Non-pigmented ciliary epithelial cell (primary cell): Measurements from ENCODE around the gene ZNF664.
A peak's percentile ranks its signal among the peaks of the same experiment; 100 is the strongest.
"Not testable (repeated sequence)": the region's sequence is repeated elsewhere in the genome, so short reads cannot be mapped to it uniquely, and the experiment has no call there.

ENCODE experiments used
- DNase-seq: peaks from one replicate; pipeline ENCODE4 v3.0.0-alpha.2; 2010; ENCODE audit warnings: low read depth

The ZNF664 gene

DNA sequence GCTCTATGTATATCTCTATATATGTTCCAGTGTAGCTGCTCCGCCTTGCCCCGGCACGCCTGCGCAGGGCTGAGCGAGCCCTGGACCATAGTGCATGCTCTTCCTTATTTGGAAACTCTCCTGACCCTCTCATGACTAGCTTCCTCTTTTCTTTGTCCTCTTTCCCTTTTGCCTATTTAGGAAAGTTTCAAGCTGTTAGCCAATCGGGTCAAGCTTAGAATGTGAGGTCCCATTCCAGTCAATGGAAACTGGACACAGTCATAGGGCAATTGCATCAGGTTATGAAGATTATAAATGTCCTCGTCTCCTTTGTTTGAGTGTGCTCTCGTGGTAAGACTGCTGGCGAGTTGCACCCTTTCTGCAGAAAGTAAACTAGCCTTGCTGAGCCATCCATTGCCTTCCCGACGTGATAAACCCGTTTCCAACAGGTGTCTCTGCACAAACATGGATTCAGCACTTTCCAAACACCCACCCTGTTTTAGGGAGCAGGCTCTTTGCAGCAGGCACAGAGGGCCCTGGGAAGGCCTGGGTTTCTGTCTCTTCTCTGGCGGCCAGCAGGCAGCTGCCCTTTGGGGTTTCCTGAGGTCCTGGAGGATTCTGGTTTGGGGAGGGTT is 31.3 kb upstream of the ZNF664 start:
- no peak for DNase-seq

DNA sequence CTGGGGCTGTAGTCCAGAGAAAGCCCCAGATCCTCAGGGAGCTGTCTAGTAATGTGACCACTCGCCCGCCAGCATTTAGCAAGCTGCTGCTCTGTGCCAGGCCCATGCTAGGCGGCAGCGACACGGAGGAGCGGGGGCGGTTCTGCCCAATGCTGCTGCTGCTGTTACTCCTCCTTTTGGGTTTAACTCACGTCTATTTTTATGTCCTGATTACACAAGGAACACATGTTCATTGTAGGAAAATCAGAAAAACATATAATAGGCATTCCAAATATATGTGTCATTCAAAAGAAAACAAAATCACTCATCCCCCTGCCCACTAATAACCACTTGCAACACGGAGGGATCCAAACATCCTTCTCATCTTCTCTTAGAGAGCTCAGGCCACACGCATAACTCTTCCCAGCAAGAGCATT is 30.8 kb upstream of the ZNF664 start:
- peak; percentile 76 for DNase-seq

DNA sequence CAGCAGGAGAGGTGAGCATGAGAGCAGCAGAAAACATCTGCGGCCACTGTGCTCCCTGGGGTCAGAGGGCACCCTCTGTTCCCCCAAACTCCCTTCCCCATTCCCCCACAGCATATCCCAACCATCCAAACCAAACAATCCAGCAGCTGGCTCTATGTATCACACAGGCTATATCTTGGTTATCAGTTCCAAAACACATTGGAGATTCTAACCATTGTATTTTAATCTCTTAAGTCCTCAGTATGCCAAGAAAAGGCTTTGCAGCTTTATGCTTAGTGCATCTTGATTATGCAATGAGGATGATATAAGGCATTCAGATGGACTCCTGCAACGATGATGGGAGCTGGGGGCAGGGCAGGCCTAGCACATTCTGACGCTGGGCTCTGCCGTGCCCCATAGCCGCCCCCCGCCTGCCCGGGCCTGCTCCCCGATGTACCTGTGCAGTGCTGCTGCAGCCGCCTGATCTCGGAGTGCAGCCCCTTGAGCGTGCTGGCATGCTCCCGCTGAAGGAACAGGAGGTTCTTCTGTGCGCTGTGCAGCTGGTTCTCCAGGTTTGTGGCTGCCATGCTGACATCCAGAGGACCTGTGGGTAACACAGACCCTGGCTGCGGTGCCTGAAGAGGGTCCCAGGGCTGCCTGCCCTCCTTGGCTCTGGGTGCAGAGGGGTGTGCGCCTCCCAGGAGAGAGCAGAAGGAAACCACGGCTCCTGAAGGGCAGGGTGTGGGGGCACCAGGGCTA is 29.9 kb upstream of the ZNF664 start:
- DNase-seq = no peak

DNA sequence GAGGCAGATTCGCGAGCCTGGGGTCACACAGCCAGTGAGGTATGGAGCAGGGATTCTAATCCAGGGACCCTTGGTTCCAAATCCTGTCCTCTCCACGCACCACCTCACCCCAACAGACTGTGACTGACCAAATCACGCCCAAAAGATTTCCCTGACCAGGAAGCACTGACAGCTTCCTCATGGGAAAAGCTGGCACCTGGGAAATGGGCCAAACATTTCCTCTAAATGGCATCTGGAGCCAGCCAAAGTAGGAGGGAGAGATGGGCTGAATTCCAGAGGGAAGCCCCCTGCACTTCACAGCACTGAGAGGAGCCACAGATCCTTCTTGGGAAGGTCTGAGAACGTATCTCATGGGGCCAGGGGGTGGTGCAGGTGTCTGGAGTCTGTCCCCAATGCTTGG is 29.2 kb upstream of the ZNF664 start:
- no peak for DNase-seq

DNA sequence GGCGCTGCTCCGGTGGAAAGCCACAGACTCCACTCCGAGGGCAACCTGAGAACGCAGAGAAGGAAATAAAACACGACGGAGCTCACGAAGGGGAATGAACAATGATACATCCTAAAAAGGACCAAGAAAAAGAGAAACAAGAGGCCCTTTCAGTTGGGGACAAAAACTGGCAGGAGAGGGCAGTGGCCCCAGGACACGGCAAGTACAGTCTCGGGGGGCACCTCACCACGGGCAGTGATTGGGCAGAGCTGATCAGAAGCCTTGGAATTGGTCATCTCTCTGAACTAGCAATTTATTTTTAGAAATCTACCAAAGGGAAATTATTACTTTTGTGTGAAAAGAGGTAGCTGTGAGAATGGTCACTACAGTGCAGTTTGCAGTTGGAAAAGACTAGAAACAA is 28.3 kb upstream of the ZNF664 start:
- DNase-seq = no peak

DNA sequence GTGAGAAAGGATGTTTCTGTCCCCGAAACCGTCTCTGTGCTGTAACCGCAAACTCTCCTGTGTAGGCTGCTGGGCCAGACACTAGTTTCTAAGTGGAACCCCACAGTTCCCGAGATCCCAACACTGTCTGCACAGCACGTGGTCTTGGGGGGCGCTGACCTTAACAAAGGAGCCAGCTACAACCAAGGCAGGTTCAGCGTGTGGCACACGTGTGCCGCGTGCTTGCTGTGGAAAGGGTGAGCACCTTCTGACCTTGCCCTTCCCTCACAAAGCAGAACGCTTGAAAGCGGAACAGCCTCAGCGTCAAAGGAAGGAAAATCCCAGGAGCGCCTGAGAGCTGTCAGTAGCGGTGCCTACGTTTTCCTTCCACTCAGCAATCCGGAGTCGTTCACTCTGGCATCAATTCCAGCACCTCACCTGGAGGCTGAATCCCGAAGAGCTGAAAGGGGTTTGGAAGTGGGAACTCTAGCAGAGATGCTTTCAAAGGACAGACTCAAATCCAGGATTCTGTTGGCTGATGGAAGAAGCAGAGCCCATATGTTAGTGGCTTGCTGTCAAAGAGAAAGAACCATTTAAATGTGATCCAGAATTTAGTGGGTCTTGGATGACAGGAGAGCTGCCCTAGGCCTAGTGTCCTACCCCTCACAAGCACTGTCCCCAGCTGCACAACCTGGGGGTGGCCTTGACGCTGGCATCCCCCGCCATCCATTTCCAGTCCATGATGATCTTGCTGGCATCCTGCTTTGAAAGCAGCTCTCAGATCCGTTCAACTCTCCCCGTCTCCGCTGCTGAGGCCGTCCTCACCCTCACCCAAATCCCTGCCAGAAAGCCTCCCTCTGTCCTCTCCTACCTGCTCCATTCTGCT is 27.5 kb upstream of the ZNF664 start:
- DNase-seq = no peak

DNA sequence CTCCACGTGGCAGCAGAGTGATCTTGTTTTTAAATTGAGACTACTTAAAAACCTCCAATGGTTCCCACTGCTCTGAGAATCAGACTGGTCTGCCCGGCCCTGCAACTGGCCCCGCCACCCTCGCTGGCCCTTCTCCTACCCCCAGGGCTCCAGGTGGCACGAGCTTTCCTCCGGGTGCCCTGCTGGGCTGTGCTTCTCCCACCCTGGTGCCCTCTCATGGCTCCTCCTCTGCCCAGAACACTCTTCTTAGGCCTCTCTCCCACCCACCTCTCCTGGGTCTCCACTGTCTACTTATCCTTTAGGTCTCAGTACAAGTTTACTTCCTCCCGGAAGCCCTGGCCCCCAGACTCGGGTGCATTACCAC is 26.9 kb upstream of the ZNF664 start:
- no peak for DNase-seq

DNA sequence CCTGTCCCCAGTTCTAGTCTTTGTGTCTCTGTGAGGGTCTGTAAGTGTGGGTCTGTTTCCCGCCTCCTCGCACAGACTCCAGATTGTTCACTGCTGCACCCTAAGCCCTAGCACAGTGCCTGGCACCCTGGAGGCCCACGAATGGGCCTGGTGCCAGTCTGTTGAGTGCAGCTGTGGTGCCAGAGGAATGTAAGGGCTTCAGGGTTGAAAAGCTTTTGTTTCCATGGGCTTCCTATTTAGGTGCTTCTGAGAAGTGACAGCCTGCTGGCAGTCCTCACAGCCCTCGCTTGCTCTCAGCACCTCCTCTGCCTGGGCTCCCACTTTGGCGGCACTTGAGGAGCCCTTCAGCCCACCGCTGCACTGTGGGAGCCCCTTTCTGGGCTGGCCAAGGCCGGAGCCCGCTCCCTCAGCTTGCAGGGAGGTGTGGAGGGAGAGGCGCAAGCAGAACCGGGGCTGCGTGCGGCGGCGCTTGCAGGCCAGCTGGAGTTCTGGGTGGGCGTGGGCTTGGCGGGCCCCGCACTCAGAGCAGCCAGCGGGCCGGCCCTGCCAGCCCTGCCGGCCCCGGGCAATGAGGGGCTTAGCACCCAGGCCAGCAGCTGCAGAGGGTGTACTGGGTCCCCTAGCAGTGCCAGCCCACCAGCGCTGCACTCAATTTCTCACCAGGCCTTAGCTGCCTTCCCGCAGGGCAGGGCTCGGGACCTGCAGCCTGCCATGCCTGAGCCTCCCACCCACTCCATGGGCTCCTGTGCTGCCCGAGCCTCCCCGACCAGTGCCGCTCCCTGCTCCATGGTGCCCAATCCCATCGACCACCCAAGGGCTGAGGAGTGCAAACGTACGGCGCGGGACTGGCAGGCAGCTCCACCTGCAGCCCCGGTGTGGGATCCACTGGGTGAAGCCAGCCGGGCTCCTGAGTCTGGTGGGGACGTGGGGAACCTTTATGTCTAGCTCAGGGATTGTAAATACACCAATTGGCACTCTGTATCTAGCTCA is 26.2 kb upstream of the ZNF664 start:
- not testable (repeated sequence) for DNase-seq

DNA sequence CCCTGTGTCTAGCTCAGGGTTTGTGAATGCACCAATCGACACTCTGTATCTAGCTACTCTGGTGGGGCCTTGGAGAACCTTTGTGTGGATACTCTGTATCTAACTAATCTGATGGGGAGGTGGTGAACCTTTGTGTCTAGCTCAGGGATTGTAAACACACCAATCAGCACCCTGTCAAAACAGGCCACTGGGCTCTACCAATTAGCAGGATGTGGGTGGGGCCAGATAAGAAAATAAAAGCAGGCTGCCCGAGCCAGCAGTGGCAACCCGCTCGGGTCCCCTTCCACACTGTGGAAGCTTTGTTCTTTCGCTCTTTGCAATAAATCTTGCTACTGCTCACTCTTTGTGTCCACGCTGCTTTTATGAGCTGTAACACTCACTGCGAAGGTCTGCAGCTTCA is 25.5 kb upstream of the ZNF664 start:
- not testable (repeated sequence) for DNase-seq

DNA sequence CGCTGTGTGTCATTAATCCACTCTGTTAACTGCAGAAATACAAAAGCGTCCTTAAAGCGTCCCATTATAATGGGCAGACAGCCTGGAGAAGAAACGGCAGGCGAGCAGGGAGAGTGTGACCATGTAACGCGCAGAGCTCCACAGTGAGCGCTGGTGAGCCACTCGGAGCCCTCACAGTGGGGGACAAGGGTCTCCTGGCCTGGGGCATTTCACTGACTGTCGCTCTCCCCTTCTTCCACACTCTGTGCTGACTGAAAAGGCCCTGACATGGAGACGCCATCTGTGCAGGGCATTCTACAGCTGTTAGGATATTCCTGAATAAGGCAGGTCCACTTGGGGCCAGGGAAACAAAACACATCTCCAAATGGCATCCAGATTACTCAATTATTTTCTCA is 24.6 kb upstream of the ZNF664 start:
- no peak for DNase-seq

DNA sequence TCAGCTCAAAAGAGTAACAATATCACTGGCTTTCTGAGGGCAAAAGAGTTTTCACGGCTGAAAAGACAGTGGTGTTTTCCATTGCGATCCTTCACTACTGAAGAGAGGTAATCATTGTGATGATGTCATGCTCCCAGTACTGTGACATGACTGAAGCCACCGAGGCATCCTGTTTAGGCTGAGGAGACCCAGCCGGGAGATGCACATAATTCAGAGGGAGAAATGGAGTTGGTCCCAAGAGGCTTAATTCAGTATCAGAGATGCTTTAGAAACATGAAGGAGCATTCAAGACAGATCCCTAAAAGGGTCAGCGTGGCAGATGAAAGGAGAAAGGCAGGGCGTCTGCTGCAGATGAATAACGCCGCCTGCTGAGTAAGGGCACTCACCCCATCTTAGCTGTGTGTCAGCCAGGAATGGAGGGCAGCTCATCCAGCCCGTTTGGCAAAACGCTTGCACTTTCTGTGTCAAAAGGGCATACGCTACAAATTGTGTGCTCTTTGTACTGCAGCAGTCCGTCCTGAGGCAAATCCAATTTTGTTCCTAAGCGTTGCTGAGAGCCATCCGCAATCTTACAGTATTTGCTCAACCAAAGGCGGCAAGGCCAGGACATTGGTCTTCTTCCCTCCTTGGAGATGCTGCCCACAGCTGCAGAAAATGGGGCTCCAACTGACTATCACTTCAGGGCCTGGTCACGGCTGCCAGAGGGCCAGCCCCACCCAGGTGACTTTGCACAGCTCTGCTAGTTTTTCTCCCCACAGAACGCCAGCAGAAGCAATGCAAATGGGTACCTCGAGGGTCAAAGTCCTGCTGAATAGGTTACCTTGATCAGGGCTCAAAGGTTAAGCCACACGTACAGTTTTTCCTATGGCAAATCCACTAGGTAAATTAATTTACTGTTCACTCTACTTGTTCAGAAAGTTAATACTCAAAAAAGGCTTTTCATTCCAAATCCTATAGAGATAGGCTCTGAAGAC is 23.9 kb upstream of the ZNF664 start:
- no peak for DNase-seq

DNA sequence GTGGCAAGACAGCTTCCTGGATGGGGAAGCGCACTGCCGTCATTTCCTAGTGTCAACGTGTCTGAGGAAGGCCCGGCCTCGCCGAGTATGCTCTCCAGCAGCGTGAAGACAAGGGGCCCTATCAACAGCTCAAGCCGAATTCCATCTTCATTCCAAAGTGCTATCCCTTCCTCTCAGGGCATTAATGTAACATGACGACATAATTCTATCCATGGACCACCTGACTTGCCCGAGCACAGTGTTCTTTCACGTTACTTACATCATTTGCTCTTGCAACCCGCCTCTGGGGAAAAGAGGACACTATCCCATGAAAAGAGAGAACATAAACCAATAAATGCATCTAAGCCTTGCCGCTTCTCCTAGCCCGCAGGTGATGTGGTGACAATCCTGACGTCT is 23.2 kb upstream of the ZNF664 start:
- no peak for DNase-seq

DNA sequence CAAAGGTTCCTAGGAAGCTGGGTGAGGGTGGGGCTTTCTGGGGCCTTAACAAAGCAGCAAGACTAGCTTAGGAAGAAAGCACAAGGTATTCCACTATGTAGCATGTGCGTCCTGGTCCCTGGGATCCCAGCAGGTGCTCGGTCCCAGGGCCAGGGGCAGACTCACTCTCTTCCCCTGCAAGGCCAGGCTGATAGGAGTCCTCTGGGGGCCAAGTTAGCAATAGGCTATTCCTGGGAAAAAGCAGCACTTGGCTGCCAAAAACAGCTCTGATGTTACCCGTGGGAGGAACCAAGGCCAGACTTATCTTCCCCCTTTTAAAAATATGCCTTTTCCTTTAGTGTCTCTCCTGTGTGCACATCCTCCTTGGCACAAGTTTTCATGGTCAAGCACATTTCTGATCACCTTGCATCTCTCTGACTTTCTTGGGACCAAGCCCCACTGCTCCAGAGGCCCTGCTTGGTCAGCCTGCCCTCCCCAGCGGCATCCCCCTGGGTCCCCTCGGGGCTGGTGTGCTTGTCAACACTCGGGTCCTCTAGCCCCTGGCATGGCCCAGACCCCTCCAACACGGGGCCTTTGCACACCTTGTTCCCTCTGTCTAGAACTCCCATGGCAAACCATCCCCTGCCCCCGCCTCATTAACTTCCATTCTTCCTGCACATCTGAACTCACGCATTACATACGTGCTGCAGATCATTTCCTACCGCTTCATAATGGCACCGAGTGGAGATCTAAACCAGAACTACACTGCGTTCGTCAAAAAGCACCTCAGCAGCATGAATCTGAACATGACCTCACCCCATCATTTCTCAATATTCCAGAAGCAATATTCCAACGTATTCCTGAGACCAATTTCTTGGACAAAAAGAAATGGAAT is 22.3 kb upstream of the ZNF664 start:
- no peak for DNase-seq

DNA sequence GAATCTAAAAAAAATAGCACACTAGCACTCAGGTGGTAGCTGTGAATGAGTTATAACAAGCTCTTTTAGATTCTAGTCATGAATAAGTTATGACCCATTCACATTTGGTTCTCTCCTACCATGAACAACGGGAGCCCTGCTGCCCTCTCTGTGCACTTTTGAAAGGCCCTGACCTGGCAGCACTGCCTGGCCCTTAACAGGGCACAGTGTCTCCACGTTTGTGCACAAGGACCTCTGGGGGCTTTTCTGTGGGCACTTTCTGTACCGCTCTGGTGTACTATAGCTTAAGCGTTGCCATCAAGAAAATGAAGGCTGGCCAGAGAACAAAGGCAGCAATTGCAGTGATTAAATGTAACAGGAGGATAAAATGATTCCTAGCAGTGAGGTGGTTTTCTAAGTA is 21.5 kb upstream of the ZNF664 start:
- no peak for DNase-seq

DNA sequence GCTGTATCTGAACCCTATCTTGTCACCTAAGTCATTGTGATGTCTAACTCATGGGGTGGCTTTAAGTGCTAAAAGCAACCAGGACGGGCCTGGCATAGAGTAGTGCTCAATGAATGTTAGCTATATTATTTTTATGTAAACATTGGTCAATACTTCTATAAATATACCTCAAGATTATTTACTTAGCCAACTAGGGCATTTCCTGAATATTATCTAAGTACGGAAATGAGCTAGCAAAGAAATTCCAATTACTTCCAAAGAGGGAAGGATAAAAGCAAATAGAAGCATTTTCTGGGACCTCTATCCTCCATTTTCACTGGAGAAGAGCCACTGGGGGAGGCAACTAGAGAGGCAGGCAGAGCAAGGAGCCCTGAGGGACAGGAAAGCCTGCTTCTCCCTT is 21.0 kb upstream of the ZNF664 start:
- no peak for DNase-seq

DNA sequence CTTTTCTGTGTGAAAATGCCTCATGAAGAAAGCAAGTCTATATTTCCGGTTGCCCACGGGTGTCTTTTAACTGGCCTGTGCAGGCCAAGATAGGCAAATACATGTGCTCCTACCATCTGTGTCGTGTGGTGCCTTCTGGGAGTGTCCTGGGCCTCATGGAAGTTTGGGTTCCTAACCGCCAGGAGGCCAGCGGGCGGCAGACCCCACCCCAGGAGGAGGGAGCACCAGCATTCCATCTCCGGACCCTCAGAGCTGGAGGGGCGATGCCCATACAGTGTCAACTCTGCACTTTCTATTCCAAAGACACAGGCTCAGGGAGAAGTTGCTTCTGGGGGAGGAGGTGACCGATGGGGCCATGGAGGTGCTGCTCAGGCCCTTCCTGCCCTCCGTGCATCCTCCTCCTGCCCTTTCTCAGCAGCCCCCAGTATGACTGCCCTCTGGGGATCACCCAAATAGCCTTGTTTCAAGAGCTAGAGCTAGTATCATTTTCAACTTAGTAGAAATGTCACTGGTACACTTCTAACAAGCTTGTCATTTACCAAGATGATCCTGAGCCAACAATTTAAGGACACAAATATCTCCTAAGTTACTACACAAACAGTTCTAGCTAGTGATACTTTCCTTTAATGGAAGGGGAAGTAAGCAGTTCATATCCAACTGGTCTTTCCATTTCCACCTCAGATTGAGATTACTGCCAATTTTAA is 18.2 kb upstream of the ZNF664 start:
- no peak for DNase-seq

DNA sequence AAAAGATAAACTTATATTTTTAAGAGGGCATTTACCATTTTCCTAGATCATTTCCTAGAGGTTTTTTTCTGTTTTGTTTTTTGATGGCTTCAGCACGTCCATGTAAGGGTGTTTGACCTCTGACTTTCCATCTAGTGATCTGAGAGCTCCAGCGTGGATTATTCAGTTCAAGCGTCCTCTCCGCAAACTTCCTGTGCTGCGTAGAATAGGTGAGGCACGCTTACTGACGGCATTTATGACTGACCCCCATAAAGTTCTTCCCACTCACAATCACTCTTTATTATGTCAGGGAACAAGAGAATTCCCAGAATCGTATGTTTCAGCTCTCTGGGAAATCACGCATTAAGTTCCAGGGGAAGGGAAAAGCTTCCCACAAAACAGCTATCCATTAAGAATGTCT is 16.8 kb upstream of the ZNF664 start:
- DNase-seq = no peak

DNA sequence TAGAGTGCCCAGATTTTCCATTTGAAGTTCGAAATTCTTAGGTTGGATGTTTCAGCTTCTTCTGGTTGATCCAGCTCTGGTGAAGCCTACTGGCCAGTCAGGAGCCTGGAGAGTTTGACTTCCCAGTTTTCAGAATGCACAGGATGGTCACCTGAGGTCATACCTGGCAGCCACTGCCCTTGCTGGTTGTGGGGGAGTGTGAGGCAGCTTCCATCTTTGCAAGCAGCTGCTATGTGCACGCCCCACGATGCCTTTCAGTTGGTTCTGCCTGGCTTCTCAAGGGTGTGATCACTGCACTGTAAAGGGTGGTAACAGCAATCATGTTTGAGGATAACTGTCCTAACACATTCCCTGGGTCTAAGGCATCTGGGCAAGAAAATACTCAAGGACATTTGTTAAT is 15.8 kb upstream of the ZNF664 start:
- DNase-seq = no peak

DNA sequence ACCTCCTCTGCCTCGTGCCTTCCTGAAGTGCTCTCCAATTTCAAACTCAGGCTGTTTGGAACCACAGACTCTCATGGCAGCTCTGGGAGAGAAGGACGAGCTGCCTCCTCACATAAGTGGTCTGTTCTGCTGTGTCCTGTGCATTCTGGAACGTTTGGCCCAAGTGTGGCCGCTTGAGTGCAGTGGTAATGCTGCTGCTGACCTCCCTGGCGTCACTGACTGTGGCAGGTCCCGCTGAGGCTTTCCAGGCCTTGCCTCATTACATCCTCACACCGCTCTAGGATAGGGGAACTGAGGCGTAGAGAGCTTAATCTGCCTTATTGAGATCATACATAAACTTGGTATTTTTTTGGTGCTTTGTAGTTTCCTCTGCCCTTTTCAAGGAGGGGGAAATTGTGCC is 14.6 kb upstream of the ZNF664 start:
- DNase-seq = no peak
